HCT116 (cell line): Measurements from ENCODE around the gene TBXA2R. TPM values are rescaled to one million over a fixed set of nuclear protein-coding genes. Genes with fewer than 3 reads are reported as not detected.

Experiments used
- ATAC-seq: fragments of 200-7000 bp; cut with Tn5 transposase; 2 replicates; pipeline ENCODE4 v1.9.1; 2020; ENCODE audit warnings: mild to moderate bottlenecking, moderate library complexity
- BruUV-seq: library from RNA; stranded (reverse); fragments of 400-500 nt; replicated peaks from 2 replicates; lab custom pipeline; 2021; lab: Mats Ljungman, UMichigan
- CTCF ChIA-PET: fragments of 300-600 bp; sonication (Branson Sonifier 250); formaldehyde crosslinking; loops from one replicate; lab custom pipeline; 2021; ENCODE audit warnings: antibody characterized with exemption; lab: Charles Lee
- POLR2A ChIA-PET: fragments of 300-600, 350-600 bp; sonication (Branson Sonifier 250); formaldehyde crosslinking; loops from one replicate; lab custom pipeline; 2021; ENCODE audit warnings: antibody characterized with exemption; lab: Charles Lee
- RAD21 ChIA-PET, 2 experiments: fragments of 300-600 bp; sonication (Branson Sonifier 250); formaldehyde crosslinking; loops; one replicate each; lab custom pipeline; 2023; ENCODE audit warnings: low total read pairs in 2 of 2; ENCODE audit not compliant: uncharacterized antibody in 2 of 2, unreplicated experiment in 2 of 2, low non-redundant PET in 1 of 2; lab: Charles Lee
- DNase-seq: peaks from one replicate; pipeline ENCODE4 v3.0.0-alpha.2; 2010; ENCODE audit warnings: low read depth, low spot score
- H2AFZ ChIP-seq: fragments of 200-600 bp; shearing (Covaris generic), sonication (generic); 2 replicates; pipeline ENCODE4 v1.6.1; 2017; ENCODE audit warnings: low read depth, mixed run types, mixed read lengths, antibody characterized with exemption, low read length; ENCODE audit not compliant: poor library complexity, severe bottlenecking
- H3K27ac ChIP-seq: 2 replicates; pipeline ENCODE4 v1.5.1; 2012; ENCODE audit warnings: low read depth, low read length
- H3K27me3 ChIP-seq: fragments of 200-600 bp; sonication (generic); 2 replicates; pipeline ENCODE4 v1.6.1; 2016; ENCODE audit warnings: mixed run types, low read length, mixed read lengths; ENCODE audit not compliant: insufficient read depth
- H3K36me3 ChIP-seq, 2 experiments: fragments of 200-500 bp in 1 of 2; fragments of 200-600 bp in 1 of 2; sonication (Bioruptor generic) in 1 of 2; sonication (generic) in 1 of 2; 2 replicates each; pipeline versions ENCODE4 v1.5.1 to v1.6.1; 2014 to 2016; ENCODE audit warnings: low read length in 2 of 2, inconsistent platforms in 1 of 2, mixed read lengths in 1 of 2, mixed run types in 1 of 2; ENCODE audit not compliant: insufficient read depth in 2 of 2, control insufficient read depth in 1 of 2
- H3K4me1 ChIP-seq, 2 experiments: fragments of 200-600 bp in 1 of 2; sonication (generic) in 1 of 2; 2 replicates each; pipeline versions ENCODE4 v1.5.1 to v1.6.1; 2012 to 2017; ENCODE audit warnings: low read length in 2 of 2, inconsistent platforms in 1 of 2, mild to moderate bottlenecking in 1 of 2, mixed read lengths in 1 of 2, mixed run types in 1 of 2, moderate library complexity in 1 of 2; ENCODE audit not compliant: insufficient read depth in 2 of 2, control insufficient read depth in 1 of 2
- H3K4me2 ChIP-seq: fragments of 200-600 bp; sonication (generic); 2 replicates; pipeline ENCODE4 v1.6.1; 2017; ENCODE audit warnings: mixed run types, low read length, mixed read lengths
- H3K4me3 ChIP-seq, 2 experiments: fragments of 200-600 bp in 1 of 2; sonication (generic) in 1 of 2; replicated peaks in 1 of 2; 2 replicates each; pipeline ENCODE4 v1.5.1; 2011 to 2016; ENCODE audit warnings: low read length in 2 of 2, control low read depth in 1 of 2, low read depth in 1 of 2, mild to moderate bottlenecking in 1 of 2, mixed read lengths in 1 of 2, mixed run types in 1 of 2
- H3K79me2 ChIP-seq: fragments of 200-600 bp; sonication (generic); 2 replicates; pipeline ENCODE4 v1.6.1; 2017; ENCODE audit warnings: mild to moderate bottlenecking, mixed run types, low read length, moderate library complexity, mixed read lengths; ENCODE audit not compliant: insufficient read depth
- H3K9ac ChIP-seq: fragments of 200-600 bp; sonication (generic); 2 replicates; pipeline ENCODE4 v1.6.1; 2016; ENCODE audit warnings: low read length, mixed read lengths
- H3K9me2 ChIP-seq: fragments of 200-600 bp; sonication (generic), shearing (Covaris generic); 2 replicates; pipeline ENCODE4 v1.6.1; 2017; ENCODE audit warnings: mixed run types, mild to moderate bottlenecking, moderate library complexity; ENCODE audit not compliant: insufficient read depth
- H3K9me3 ChIP-seq, 2 experiments: fragments of 200-500 bp in 1 of 2; fragments of 200-600 bp in 1 of 2; sonication (Bioruptor generic) in 1 of 2; sonication (generic) in 1 of 2; 2 replicates each; pipeline ENCODE4 v1.6.1; 2014 to 2017; ENCODE audit warnings: low read length in 2 of 2, mixed read lengths in 2 of 2, inconsistent platforms in 1 of 2, low read depth in 1 of 2, mild to moderate bottlenecking in 1 of 2, mixed run types in 1 of 2, moderate library complexity in 1 of 2; ENCODE audit not compliant: control insufficient read depth in 1 of 2, insufficient read depth in 1 of 2
- H4K20me1 ChIP-seq: fragments of 200-600 bp; sonication (generic), shearing (Covaris generic); 2 replicates; pipeline ENCODE4 v1.6.1; 2017; ENCODE audit warnings: mixed run types, mild to moderate bottlenecking, moderate library complexity; ENCODE audit not compliant: insufficient read depth
- CEBPB ChIP-seq: IDR thresholded peaks from 2 replicates; pipeline ENCODE4 v1.6.1; 2012; ENCODE audit warnings: low read depth
- ELF1 ChIP-seq: IDR thresholded peaks from 2 replicates; pipeline ENCODE4 v1.6.1; 2012; ENCODE audit warnings: low read depth, borderline replicate concordance
- RAD21 ChIP-seq: IDR thresholded peaks from 2 replicates; pipeline ENCODE4 v1.6.1; 2012; ENCODE audit warnings: low read depth, mild to moderate bottlenecking
- intact Hi-C: fragments of 100-400 bp; cut with micrococcal nuclease; formaldehyde crosslinking; loops from 2 replicates; pipeline ENCODE4 v1.10.0; 2022
- total RNA-seq: library from RNA; stranded (reverse); gene quantifications from one replicate; pipeline ENCODE4 v1.2.1, GENCODE V29; 2021; ENCODE audit not compliant: unreplicated experiment
- TF ChIP-seq, protein P1 (sequence below), 3 experiments: fragments of 200-600 bp in 1 of 3; sonication (generic) in 1 of 3; IDR thresholded peaks in 2 of 3; conservative IDR thresholded peaks in 1 of 3; 2 replicates each; pipeline ENCODE4 v1.5.1; 2012 to 2017; ENCODE audit warnings: low read depth in 2 of 3, low read length in 2 of 3, antibody characterized with exemption in 1 of 3, borderline replicate concordance in 1 of 3, control low read depth in 1 of 3, mild to moderate bottlenecking in 1 of 3, mixed read lengths in 1 of 3, mixed run types in 1 of 3, moderate library complexity in 1 of 3; ENCODE audit not compliant: insufficient read depth in 1 of 3
- TF ChIP-seq, protein P2 (sequence below): IDR thresholded peaks from 2 replicates; pipeline ENCODE4 v1.6.1; 2012; ENCODE audit warnings: low read depth

TBXA2R gene
- total RNA-seq, 1 experiment from 2014 or later, result 2.3 TPM

GRCh38 chr19:3618811-3619630 is 12.3 kb upstream of the TBXA2R start:
- H3K9ac ChIP-seq, result no peak overlapping the region
- no peak overlapping the region for H3K4me3 ChIP-seq
- H3K4me2 ChIP-seq, result no peak overlapping the region
- RAD21 ChIA-PET, result no interaction called here
- BruUV-seq, result no TSS peak
- no peak overlapping the region for H2AFZ ChIP-seq
- DNase-seq (no peak), ATAC-seq (no peak)
- no peaks in the 10 kb centered on the region for H4K20me1 ChIP-seq
- CTCF ChIA-PET, result no interaction called here
- POLR2A ChIA-PET, result no interaction called here
- no peaks in the 10 kb centered on the region for H3K4me1 ChIP-seq
- no peaks in the 10 kb centered on the region for H3K9me2 ChIP-seq
- no peak overlapping the region for H3K27ac ChIP-seq
- H3K27me3 ChIP-seq, result no peaks in the 10 kb centered on the region
- H3K36me3 ChIP-seq, result peaks cover 0 to 5% of the 10 kb centered on the region in 2 experiments; a peak in 2 of 4 replicates
- intact Hi-C loops, result loop anchor here (1.0 kb wide), 1 partner anchor 33 kb away; no protein-coding TSS in a partner anchor
- H3K9me3 ChIP-seq, result no peaks in the 10 kb centered on the region
- TF ChIP-seq, protein P1, sequence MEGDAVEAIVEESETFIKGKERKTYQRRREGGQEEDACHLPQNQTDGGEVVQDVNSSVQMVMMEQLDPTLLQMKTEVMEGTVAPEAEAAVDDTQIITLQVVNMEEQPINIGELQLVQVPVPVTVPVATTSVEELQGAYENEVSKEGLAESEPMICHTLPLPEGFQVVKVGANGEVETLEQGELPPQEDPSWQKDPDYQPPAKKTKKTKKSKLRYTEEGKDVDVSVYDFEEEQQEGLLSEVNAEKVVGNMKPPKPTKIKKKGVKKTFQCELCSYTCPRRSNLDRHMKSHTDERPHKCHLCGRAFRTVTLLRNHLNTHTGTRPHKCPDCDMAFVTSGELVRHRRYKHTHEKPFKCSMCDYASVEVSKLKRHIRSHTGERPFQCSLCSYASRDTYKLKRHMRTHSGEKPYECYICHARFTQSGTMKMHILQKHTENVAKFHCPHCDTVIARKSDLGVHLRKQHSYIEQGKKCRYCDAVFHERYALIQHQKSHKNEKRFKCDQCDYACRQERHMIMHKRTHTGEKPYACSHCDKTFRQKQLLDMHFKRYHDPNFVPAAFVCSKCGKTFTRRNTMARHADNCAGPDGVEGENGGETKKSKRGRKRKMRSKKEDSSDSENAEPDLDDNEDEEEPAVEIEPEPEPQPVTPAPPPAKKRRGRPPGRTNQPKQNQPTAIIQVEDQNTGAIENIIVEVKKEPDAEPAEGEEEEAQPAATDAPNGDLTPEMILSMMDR (IDR thresholded peaks at IDR 0.05 in 2 of 3, conservative IDR thresholded peaks at IDR 0.05 in 1 of 3; ENCODE audit: borderline replicate concordance in 1 of 3, insufficient read depth in 1 of 3, low read depth in 2 of 3, low read length in 2 of 3), result peak in 1 of 3 experiments; percentile 5; a peak in 1 of 6 replicates
- no peak for TF ChIP-seq CEBPB
- TF ChIP-seq RAD21, result no peak
- TF ChIP-seq, protein P2, sequence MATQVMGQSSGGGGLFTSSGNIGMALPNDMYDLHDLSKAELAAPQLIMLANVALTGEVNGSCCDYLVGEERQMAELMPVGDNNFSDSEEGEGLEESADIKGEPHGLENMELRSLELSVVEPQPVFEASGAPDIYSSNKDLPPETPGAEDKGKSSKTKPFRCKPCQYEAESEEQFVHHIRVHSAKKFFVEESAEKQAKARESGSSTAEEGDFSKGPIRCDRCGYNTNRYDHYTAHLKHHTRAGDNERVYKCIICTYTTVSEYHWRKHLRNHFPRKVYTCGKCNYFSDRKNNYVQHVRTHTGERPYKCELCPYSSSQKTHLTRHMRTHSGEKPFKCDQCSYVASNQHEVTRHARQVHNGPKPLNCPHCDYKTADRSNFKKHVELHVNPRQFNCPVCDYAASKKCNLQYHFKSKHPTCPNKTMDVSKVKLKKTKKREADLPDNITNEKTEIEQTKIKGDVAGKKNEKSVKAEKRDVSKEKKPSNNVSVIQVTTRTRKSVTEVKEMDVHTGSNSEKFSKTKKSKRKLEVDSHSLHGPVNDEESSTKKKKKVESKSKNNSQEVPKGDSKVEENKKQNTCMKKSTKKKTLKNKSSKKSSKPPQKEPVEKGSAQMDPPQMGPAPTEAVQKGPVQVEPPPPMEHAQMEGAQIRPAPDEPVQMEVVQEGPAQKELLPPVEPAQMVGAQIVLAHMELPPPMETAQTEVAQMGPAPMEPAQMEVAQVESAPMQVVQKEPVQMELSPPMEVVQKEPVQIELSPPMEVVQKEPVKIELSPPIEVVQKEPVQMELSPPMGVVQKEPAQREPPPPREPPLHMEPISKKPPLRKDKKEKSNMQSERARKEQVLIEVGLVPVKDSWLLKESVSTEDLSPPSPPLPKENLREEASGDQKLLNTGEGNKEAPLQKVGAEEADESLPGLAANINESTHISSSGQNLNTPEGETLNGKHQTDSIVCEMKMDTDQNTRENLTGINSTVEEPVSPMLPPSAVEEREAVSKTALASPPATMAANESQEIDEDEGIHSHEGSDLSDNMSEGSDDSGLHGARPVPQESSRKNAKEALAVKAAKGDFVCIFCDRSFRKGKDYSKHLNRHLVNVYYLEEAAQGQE, result no peak
- no peak for TF ChIP-seq ELF1
- H3K79me2 ChIP-seq, result peaks cover 6% of the 10 kb centered on the region; the same call in 1 of the 2 replicates
